Breast epithelium (tissue), 4 donors: ENCODE results near the gene SNCB. TPM values are rescaled to one million over a fixed set of nuclear protein-coding genes. Genes with fewer than 3 reads are reported as not detected.

Source experiments
- DNase-seq, 2 donors: peaks; one replicate each; pipeline ENCODE4 v3.0.0-alpha.2; 2019; ENCODE audit warnings: low spot score in 2 of 2
- H3K27ac ChIP-seq, 2 donors: fragments of 200-600 bp; sonication (generic) in 1 of 2; one replicate each; pipeline ENCODE4 v1.5.1; 2016 to 2019; ENCODE audit warnings: mild to moderate bottlenecking in 1 of 2
- H3K27me3 ChIP-seq, 2 donors: fragments of 200-600 bp; sonication (generic) in 1 of 2; one replicate each; pipeline versions ENCODE4 v1.5.1 to v1.6.0; 2017 to 2019; ENCODE audit warnings: control low read depth in 1 of 2, mild to moderate bottlenecking in 1 of 2
- H3K36me3 ChIP-seq: fragments of 200-600 bp; one replicate; pipeline ENCODE4 v1.5.1; 2019
- H3K4me1 ChIP-seq, 2 donors: fragments of 200-600 bp; sonication (generic); one replicate each; pipeline ENCODE4 v1.5.1; 2016 to 2019; ENCODE audit warnings: control low read depth in 1 of 2
- H3K4me3 ChIP-seq, 3 donors: fragments of 200-600 bp; sonication (generic); 1 replicate in 2 of 3; 2 replicates in 1 of 3; pipeline ENCODE4 v1.5.1; 2016 to 2019; ENCODE audit warnings: mild to moderate bottlenecking in 3 of 3, moderate library complexity in 2 of 3
- H3K9me3 ChIP-seq, 2 donors: fragments of 200-600 bp; sonication (generic) in 1 of 2; one replicate each; pipeline ENCODE4 v1.5.1; 2016 to 2019; ENCODE audit warnings: control low read depth in 1 of 2
- CTCF ChIP-seq, 3 donors: fragments of 450-650 bp; IDR thresholded peaks; one replicate each; pipeline ENCODE4 v1.5.1; 2016 to 2017; ENCODE audit warnings: antibody characterized with exemption in 3 of 3, mild to moderate bottlenecking in 3 of 3, moderate library complexity in 3 of 3
- POLR2A ChIP-seq: fragments of 450-650 bp; IDR thresholded peaks from one replicate; pipeline ENCODE4 v1.6.1; 2016; ENCODE audit warnings: antibody characterized with exemption, mild to moderate bottlenecking, moderate library complexity
- POLR2AphosphoS5 ChIP-seq, 3 donors: sonication (generic); formaldehyde crosslinking; IDR thresholded peaks; one replicate each; pipeline ENCODE4 v1.6.1; 2017; ENCODE audit warnings: antibody characterized with exemption in 3 of 3
- intact Hi-C: fragments of 100-400 bp; cut with DNase I; formaldehyde crosslinking; loops from one replicate; pipeline ENCODE4 v1.15.1; 2023; ENCODE audit warnings: low total_unique reads
- total RNA-seq, 3 donors: library from RNA; depleted of rRNA; stranded (reverse); fragments of >200 nt; gene quantifications; one replicate each; pipeline ENCODE4 v1.1.0, GENCODE V29; 2016

Gene SNCB
- total RNA-seq, 3 donors from 2014 or later = not detected

- no peak for DNase-seq
- TF ChIP-seq POLR2A (no peak), POLR2AphosphoS5 (IDR thresholded peaks at IDR 0.05) (no peak), CTCF (IDR thresholded peaks at IDR 0.05) (no peak)
- Histone ChIP-seq H3K4me1 (no peaks in the 10 kb centered on the region), H3K4me3 (no peak overlapping the region), H3K36me3 (no peaks in the 10 kb centered on the region), H3K27ac (no peak overlapping the region), H3K27me3 (peaks cover 0 to 4% of the 10 kb centered on the region in 2 donors), H3K9me3 (peaks cover 11 to 15% of the 10 kb centered on the region in 2 donors)
- intact Hi-C loops = no loop called here
These were observed 40.2 kb downstream of the SNCB start for GRCh38 chr5:176590035-176590717.

DNA sequence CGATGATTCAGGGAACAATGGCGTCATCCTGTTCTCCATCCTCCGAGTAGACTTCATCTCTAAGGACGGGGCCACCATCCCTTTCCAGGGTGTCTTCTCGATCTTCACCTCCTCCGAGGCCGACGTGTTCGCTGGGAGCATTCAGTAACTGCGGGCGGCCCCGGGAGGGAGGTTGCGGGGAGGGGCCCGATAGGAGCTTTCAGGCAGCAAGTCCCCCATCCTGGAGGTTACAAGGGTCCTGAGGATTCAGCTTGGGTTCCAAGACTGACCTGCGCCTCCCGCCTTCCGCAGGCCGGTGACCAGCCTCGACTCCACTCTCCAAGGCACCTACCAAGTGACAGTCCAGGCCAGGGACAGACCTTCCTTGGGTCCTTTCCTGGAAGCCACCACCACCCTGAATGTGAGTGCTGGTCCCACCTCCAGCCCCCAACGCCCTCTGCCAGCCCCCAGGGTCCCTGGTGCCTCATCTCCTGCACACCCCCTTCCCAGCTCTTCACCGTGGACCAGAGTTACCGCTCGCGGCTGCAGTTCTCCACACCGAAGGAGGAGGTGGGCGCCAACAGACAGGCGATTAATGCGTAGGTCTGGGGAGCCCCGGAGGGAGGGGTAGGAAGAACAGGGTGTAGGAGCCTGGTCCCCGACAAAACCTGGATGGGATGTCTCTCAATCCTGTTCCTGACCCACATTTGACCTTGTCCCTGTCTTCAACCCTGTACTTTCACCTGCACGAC is 41.1 kb downstream of the SNCB start:
- no peak for DNase-seq
- intact Hi-C loops = no loop called here
- H3K4me1 ChIP-seq = no peaks in the 10 kb centered on the region

GRCh38 chr5:176588297-176588696 is 42.0 kb downstream of the SNCB start:
- Histone ChIP-seq H3K4me1 (no peaks in the 10 kb centered on the region), H3K27me3 (no peaks in the 10 kb centered on the region), H3K36me3 (no peaks in the 10 kb centered on the region), H3K4me3 (no peak overlapping the region), H3K9me3 (peaks cover 20 to 27% of the 10 kb centered on the region in 2 donors), H3K27ac (no peak overlapping the region)
- no peak for TF ChIP-seq POLR2A
- no peak for TF ChIP-seq CTCF (IDR thresholded peaks at IDR 0.05)
- no peak for TF ChIP-seq POLR2AphosphoS5 (IDR thresholded peaks at IDR 0.05)
- no peak for DNase-seq
- intact Hi-C loops = no loop called here

More for the DNA sequence above, 41.1 kb downstream of the SNCB start:
- H3K36me3 ChIP-seq = no peaks in the 10 kb centered on the region
- TF ChIP-seq CTCF (IDR thresholded peaks at IDR 0.05) (no peak), POLR2A (no peak), POLR2AphosphoS5 (IDR thresholded peaks at IDR 0.05) (no peak)
- H3K27ac ChIP-seq = no peak overlapping the region
- no peaks in the 10 kb centered on the region for H3K27me3 ChIP-seq
- H3K9me3 ChIP-seq = peaks cover 20 to 25% of the 10 kb centered on the region in 2 donors
- no peak overlapping the region for H3K4me3 ChIP-seq

GRCh38 chr5:176587398-176587797 is 42.9 kb downstream of the SNCB start:
- Histone ChIP-seq H3K27me3 (no peaks in the 10 kb centered on the region), H3K27ac (no peak overlapping the region)

More at GRCh38 chr5:176587398-176587797, 42.9 kb downstream of the SNCB start:
- Histone ChIP-seq H3K9me3 (peaks cover 20 to 27% of the 10 kb centered on the region in 2 donors), H3K4me1 (no peaks in the 10 kb centered on the region), H3K4me3 (no peak overlapping the region), H3K36me3 (no peaks in the 10 kb centered on the region)
- intact Hi-C loops = no loop called here
- DNase-seq = no peak
- TF ChIP-seq POLR2AphosphoS5 (IDR thresholded peaks at IDR 0.05) (no peak), POLR2A (no peak), CTCF (IDR thresholded peaks at IDR 0.05) (no peak)
